ENCODE measurements around the gene ULK2. TPM values are rescaled to one million over a fixed set of nuclear protein-coding genes. Genes with fewer than 3 reads are reported as not detected.

The ULK2 gene
- total RNA-seq, 3 donors from 2014 or later, result 22.1 to 25.6 (median 23.0) TPM

DNA sequence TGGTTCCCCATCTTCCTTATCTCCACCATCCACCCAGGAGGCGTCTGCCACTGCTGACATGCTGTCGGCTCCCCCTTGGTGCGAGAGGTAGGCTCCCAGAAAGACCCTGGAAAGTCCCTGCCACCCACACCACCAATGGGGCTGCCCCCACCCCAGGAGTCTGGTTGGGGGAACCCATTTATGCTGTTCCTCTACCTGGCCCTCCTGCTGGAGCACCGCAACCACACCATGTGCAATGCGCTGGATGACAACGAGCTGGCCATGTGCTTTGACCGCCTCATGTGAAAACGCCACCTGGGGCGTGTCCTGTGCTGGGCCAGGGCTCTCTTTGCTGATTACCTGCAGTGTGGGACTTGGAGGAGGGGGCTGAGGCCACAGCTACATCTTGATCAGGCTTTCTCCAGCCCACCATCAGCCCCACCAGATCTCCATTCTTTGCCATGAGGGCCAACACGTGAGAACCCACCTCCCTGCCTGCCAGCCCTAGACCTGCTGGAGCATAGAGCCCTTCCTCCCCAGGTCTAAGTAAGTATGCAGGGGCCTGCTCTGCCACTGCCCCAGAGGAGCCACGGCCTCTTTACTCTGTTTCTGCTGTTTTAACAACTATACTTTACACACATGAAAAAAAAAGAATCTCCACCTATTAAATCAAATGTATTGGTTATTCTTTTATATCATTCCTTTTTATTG, 111.8 kb downstream of the ULK2 start:
- Histone ChIP-seq H3K4me1 (no peaks in the 10 kb centered on the region), H3K36me3 (no peaks in the 10 kb centered on the region), H3K27ac (no peak overlapping the region), H3K9me3 (no peaks in the 10 kb centered on the region), H3K4me3 (no peak overlapping the region), H3K27me3 (no peaks in the 10 kb centered on the region)
- intact Hi-C loops (cut with DNase I; ENCODE audit: low total_unique reads), result no loop called here
- TF ChIP-seq POLR2A (IDR thresholded peaks at IDR 0.05), result no peak
- TF ChIP-seq POLR2AphosphoS5 (IDR thresholded peaks at IDR 0.05), result no peak
- TF ChIP-seq, protein P1, sequence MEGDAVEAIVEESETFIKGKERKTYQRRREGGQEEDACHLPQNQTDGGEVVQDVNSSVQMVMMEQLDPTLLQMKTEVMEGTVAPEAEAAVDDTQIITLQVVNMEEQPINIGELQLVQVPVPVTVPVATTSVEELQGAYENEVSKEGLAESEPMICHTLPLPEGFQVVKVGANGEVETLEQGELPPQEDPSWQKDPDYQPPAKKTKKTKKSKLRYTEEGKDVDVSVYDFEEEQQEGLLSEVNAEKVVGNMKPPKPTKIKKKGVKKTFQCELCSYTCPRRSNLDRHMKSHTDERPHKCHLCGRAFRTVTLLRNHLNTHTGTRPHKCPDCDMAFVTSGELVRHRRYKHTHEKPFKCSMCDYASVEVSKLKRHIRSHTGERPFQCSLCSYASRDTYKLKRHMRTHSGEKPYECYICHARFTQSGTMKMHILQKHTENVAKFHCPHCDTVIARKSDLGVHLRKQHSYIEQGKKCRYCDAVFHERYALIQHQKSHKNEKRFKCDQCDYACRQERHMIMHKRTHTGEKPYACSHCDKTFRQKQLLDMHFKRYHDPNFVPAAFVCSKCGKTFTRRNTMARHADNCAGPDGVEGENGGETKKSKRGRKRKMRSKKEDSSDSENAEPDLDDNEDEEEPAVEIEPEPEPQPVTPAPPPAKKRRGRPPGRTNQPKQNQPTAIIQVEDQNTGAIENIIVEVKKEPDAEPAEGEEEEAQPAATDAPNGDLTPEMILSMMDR (IDR thresholded peaks at IDR 0.05), result no peak
- no peak for DNase-seq (ENCODE audit: low spot score in 2 of 2)

DNA sequence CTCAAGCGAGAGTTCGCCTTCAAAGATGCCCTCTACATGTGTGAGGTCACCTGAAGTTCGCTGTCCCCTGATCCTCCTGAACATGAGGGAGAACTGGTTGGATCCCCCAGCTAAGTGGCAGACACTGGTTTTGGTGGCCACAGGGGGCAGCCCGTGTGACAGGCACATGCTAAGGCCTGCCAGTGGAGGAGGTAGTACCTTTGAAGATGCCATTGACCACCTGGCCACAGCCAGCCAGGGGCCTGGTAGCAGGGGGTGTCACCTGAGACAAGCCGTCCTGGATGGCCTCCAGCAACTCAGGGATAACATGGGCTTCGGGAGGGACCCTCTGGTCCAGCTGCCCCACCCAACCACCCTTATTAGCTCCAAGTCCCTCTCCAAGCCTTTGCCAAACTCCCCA, 112.3 kb downstream of the ULK2 start:
- Histone ChIP-seq H3K9me3 (no peaks in the 10 kb centered on the region), H3K27ac (no peak overlapping the region), H3K4me3 (no peak overlapping the region), H3K4me1 (no peaks in the 10 kb centered on the region), H3K36me3 (no peaks in the 10 kb centered on the region), H3K27me3 (no peaks in the 10 kb centered on the region)
- intact Hi-C loops (cut with DNase I; ENCODE audit: low total_unique reads), result no loop called here
- DNase-seq (ENCODE audit: low spot score in 2 of 2), result no peak
- no peak for TF ChIP-seq POLR2AphosphoS5 (IDR thresholded peaks at IDR 0.05)
- TF ChIP-seq POLR2A (IDR thresholded peaks at IDR 0.05), result no peak
- TF ChIP-seq, protein P1 (IDR thresholded peaks at IDR 0.05), result no peak

DNA sequence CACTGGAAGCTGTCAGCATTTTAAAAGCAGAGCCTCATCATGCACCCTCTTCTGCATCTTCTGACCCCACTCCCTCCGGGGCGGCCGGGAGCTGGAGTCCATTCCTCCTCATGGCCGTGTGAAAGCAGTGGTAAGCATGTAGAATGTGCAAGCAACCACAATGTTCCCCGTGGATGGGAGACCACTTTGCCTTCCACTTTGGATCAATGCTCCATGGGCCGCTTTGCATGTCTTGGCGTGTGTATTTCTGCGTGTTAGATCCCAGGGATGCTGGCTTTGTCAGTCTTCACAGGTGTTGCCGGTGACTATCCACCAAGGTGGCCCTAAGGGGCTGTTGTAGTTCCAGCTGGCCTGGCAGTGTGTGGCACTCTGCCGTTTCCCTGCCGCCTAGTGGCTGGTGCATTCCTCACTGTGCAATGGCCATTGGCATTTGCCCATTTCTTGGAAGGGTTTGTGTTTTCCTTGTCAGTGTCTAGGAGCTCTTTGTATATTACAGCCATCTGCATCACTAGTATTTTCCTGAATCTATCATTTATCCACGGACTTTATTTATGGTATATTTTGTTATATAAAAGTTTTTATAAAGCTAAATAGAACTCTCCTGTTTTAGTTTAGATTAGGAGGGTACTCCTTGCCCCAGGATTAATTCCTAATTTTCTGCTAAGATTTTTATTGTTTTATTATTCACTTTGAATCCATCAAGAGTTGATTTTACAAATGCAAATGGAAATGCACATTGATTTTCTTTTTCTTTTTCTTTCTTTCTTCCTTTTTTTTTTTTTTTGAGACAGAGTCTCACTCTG, 113.9 kb downstream of the ULK2 start:
- Histone ChIP-seq H3K4me1 (no peaks in the 10 kb centered on the region), H3K27ac (peak overlapping the region; percentile 76 to 85), H3K4me3 (peak overlapping the region in 1 of 3 donors; percentile 43), H3K9me3 (no peaks in the 10 kb centered on the region), H3K36me3 (no peaks in the 10 kb centered on the region), H3K27me3 (no peaks in the 10 kb centered on the region)
- intact Hi-C loops (cut with DNase I; ENCODE audit: low total_unique reads), result no loop called here
- TF ChIP-seq POLR2A (IDR thresholded peaks at IDR 0.05) (no peak), POLR2AphosphoS5 (IDR thresholded peaks at IDR 0.05) (peak in 2 of 3 donors; percentile 52 to 58)
- TF ChIP-seq, protein P1 (IDR thresholded peaks at IDR 0.05), result peak; percentile 54 to 84 (median 55)
- DNase-seq (ENCODE audit: low spot score in 2 of 2), result peak; percentile 75 to 82

DNA sequence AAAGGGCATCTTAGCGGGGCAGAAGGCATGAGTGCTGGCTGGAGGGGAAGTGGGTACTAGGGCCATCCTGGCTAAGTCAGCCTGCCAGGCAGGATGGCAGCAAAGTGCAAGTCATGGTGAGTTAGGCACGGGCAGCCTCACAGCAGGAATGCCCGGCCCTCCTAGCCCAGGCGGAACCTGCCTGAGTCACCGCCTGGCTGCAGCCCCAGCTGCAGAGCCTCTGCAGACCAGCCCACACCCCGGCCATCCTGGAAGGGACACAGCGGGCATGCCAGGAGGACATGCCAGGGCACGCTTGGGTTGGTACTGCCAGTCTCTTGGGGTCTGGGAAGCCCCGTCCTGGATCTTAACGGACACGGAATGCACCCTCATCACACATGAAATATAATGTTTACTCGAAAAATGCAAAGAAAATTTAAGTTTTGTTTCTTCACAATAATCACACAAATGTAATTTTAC, 114.7 kb downstream of the ULK2 start:
- Histone ChIP-seq H3K9me3 (no peaks in the 10 kb centered on the region), H3K27me3 (no peaks in the 10 kb centered on the region), H3K4me1 (no peaks in the 10 kb centered on the region), H3K4me3 (peak overlapping the region in 1 of 3 donors; percentile 43), H3K36me3 (no peaks in the 10 kb centered on the region), H3K27ac (peak overlapping the region; percentile 76 to 85)
- TF ChIP-seq, protein P1 (IDR thresholded peaks at IDR 0.05), result no peak
- peak; percentile 19 to 49 (median 34) for TF ChIP-seq POLR2AphosphoS5 (IDR thresholded peaks at IDR 0.05)
- intact Hi-C loops (cut with DNase I; ENCODE audit: low total_unique reads), result no loop called here
- DNase-seq (ENCODE audit: low spot score in 2 of 2), result peak; percentile 77 to 93

All from breast epithelium (tissue), 4 donors.